Stimulated activated CD4-positive, alpha-beta T cell treated with anti-CD3 and anti-CD28 coated beads, Interleukin-2, amount 100 ng/mL, for 4 hours (primary cell): ENCODE results near the gene MSRB1.
"Not testable (repeated sequence)": the region's sequence is repeated elsewhere in the genome, so short reads cannot be mapped to it uniquely, and the experiment has no call there.

Source experiments
- DNase-seq: peaks from one replicate; pipeline ENCODE4 v3.0.0-alpha.2; 2020; ENCODE audit warnings: low read depth

Gene MSRB1

DNA sequence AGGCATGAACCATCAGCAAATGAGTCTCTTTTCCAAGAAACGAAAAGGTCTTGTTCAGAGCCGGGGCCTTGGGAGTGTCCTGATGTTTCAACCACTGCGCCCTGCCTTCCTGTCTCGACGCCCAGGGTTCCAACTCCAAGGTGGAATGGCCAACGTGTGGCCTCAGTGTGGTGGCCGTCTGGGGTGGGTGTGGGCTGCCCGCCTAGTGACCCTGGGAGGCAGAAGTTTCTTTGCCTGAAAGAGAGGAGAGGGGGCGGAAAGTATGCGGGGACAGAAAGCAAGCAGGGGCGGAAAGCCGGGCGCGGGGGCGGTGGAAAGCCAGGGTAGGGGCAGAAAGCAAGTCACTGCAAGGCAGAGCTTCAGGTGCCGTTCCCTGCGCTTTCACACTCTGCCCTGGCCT is 4.1 kb downstream of the MSRB1 start:
- DNase-seq, result no peak

DNA sequence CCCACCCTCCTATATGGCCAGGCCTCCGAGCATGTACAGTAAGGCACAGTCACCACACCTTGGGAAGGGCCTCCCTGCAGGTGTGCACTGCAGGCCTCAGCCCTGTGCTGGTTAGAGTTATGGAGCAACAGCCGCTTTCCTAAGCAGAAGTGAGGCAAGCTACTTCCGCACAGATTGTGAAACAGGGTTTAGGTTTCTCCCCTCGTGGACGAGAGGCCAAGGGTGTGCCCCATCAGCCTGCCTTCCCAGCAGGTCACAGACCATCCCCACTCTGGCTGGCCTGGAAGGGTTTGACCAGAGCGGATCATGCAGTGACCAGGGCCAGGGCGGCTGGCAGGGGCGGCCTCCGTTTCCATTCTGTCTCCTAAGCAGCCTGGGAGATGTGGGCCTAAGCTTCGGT is 4.7 kb downstream of the MSRB1 start:
- no peak for DNase-seq

DNA sequence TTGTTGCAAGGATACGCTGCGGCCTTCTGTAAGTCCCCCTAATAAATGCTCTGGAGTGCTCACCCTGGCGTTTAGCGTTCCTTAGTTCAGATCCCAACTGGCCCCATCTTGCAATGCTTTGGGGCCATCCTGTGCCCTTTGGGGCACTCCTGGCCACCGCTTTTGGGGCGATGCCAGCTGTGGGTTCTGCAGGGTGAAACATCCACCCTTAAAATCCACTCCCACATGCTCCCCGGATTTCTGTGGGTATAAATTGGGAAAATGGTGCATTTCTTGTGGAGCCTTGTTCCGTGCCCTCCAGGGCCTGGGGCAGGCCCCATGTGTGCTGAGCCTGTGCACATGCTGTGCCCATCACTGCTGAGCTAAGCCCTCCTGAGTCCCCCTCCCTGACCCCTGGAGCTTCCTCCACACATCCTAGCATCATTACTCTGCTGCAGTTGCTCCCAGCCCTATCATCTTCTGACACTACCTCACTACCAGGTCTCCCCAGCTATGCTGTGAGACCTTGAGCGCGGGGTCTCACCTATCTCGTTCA is 6.0 kb downstream of the MSRB1 start:
- DNase-seq, result no peak

DNA sequence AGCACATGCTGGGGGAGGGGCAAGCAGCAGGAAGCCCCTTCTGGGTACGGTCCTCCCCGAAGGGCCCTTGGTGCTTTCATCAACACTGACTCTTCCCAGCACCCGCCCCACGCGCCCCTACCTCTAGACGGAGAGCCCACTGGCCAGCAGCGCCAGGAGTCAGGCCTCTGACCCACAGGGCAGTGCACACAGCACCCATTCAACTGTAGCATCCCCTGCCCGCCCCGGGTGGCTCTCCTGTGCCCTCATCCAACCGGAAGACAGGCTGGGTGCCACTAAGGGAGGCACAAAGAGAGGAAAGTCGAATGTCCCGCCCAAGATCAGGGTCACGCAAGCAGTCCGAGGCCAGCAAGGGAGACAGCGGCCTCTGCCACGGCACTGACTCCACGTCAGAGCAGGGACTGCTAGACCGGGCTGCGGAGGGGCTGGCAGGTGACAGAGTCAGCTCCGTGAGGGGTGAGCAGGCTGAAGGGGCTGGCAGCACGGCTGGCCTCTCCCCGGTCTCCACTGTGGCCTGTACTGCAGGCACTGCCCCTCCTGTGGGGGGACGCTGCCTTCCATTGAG is 9.8 kb downstream of the MSRB1 start:
- no peak for DNase-seq

DNA sequence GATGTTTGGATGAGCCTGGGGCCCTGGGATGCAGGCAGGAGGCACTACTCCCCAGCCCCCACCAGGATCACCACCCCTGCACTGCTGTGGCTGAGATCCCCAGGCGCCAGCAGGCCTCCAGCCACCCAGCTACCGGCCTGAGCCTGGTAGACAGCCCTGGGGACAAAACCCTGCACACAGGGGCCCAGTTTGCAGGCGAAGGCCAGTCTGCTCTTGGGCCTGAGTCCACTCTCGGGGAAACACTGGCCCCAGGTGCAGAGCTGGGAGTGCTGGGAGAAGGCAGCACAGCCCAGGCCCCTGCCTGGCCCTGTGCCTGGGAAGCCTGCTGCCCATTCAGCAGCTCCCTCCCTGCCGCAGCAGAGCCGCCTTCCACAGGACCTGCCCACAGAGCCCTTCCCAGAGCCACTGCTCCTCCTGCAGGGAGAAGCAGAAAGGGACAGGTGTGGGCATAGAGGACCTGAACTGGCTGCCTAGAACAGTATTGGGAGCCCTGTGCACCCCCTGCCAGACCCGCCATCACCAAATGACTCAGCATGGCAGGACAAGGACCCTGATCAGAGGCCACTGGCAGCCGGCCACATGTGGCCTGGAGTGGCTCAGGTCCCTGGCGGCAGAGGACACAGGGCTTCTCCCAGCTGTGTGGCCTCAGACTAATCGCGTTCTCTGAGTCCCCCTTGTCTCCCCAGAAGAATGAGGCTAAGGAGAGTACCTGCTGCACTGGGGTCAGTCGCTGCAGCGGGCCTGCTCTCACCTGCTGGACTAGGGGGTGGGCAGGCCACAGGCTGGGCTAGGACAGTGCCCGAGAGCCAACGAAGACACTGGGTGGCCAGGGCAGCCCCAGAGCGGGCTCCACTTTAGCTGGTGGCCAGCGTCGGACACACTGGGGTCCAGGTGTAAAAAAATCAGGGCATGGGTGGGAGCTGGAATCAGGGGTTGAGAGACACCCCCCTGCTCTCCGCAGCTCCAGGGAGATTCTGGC is 10.7 kb downstream of the MSRB1 start:
- DNase-seq, result no peak

DNA sequence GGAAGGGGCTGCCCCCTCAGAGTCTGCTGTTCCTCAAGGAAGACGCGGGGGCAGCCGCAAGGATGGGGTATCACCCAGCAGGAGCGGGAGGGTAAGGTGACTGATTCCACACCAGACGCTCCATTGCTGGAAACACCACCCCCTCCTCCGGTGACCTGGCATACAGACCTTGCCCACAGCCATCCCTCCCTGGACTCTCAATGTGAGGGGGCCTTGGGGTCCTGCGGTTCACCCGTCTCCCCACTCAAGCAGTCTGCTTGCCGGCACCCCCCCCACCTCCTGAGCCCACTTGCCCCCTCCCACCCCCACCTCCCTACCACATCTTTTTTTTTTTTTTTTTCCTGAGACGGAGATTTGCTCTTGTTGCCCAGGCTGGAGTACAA is 12.7 kb downstream of the MSRB1 start:
- DNase-seq, result no peak

DNA sequence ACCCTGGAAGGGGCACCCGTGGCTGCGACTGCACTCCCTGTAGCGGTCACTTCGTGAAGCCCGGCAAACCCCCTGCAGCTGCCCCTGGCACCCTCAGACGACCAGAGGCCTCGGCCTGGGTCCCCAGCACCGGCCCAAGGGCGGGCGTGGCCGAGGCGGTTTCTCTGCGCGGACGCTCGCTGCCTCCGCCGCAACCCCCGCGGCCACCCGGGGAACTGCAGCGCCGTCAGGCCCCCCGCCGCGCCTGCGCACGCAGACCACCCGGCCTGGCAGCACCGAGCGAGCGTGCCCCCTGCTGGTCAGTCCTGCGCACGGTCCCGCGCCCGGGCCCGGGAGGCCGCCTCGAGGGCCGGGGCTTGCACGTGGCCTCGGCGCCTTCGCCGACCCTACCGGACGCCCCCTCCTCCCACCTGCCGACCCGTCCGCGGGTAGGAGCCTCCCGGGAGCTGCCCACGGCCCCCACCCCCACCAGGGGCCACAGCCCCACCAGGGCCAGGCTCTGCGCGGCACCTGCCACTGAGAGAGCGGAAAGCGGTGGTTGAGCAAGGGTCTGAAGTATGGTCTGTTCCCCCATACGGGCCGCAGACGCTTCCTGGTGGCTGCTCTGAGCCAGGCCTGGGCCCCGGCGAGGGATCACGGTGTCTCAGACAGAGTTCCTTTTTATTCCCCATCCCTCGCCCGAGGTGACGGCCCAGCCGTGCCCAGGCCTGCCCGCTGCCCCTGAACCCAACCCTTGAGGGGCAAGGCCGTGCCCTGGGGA is 13.2 kb downstream of the MSRB1 start:
- DNase-seq, result peak; percentile 85

DNA sequence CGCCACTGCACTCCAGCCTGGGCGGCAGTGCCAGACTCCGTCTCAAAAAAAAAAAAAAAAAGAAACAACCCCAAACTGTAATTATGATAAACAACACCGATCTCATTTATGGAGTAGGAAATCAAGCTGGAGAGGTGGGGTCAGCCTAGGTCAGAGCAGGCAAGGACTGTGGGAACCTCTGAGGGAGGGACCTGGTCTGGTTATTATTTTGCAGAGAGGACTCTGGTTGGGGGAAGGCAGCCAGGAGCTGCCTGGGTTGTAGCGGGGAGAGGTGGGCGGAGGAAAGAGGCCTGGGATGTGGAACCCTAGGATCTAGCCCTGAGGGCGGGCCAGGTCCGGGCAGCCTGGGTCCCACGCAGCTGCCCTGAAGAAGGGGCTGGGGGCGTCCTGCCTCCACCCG is 13.9 kb downstream of the MSRB1 start:
- DNase-seq, result no peak

DNA sequence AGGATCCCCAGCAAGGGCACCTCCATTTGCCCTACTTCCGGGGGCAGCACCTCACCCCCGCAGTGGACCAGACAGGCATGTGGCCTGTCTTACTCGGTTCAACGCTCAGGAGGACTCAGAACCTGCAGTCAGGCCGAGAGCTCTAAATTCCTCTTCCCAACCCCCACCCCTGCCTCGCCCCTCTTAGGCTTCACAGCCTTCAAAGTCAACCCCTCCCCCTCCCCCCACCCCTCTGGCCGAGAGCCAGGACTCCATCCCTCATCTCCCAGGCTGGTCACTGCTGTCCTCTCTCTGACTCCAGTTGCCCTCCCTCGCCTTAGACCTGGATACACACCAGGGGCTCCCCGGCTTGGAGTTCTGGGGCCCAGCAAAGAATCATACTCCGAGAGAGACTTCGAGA is 16.7 kb downstream of the MSRB1 start:
- no peak for DNase-seq

DNA sequence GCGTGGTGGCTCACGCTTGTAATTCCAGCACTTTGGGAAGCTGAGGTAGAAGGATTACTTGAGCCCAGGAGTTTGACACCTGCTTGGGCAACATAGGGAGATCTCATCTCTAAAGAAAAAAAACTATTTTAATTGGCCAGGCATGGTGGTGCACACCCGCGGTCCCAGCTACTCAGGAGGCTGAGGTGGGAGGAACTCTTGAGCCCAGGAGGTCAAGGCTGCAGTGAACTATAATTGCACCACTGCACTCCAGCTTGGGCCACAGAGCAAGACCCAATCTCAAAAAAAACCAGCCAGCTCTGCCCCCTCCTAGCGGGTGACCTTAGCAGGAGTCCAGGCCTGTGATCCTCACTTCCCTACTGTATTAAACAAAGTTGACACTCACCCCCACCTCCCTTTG is 18.9 kb downstream of the MSRB1 start:
- DNase-seq, result no peak

DNA sequence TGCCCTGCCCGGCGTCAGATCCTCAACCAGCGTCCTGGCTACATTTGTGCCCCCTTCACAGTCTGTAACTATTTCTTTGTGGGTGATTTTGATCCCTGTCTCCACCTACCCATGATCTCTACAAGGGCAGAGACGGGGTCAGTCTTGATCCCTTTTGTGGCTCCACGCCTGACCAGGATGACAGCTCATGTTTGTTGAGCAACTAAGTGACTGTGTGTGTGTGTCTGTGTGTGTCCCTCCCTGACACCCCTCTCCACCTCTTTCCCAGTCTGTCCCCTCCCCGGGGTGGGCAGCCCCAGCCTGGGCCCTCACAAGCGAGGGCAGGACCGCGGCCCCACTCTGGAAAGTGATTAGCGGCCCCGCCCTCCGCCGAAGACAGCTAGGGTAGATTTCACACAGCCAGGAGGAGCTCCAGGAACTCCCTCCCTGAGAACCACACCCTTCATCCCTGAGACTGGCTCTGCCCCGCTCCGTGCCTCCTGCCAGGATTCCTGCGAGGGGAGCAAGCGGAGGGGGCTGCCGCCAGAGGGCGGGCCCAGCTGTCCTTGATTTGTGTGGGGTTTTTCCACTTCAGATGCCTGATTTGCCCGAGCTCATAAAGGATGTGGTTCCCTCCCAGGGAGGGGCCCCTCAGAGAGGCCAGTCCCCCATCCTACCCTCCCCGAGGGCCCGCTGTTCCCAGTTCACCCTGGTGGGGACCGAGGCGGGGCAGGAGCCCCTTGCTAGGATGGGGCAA is 19.5 kb downstream of the MSRB1 start:
- DNase-seq, result no peak

DNA sequence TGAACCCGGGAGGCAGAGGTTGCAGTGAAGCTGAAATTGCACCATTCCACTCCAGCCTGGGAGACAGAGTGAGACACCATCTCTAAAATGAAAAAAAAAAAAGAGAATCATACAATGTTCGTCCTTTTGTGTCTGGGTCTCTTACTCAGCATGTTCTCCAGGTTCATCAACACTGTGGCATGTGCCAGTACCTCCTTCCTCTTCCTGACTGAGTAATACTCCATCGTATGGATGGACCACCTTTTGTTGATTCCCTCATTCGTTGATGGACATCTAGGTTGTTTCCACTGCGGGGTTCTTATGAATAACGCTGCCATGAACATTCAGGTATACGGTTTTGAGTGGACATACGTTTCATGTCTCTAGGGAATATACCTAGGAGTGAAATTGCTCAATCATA is 20.6 kb downstream of the MSRB1 start:
- no peak for DNase-seq

DNA sequence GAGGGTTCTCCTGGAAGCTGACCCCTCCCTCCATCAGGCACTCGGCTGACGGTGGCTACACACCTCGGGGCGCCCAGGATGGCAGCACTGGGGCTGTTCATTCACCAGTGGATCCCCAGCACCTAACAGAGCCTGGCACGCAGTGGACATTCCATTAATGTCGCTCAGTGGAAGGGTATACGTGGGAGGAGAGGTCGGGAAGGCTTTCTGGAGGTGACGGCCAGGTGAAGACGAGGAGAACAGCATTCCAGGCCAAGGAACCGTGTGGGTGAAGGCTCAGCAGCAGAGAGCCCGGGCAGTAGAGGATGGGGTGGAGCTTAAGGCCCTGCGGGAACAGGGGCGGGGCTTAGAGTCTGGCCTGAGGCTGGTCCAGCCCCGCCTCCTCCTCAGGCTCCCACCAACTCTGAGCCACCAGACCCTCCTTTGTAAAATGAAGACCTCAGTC is 22.2 kb downstream of the MSRB1 start:
- DNase-seq, result no peak

DNA sequence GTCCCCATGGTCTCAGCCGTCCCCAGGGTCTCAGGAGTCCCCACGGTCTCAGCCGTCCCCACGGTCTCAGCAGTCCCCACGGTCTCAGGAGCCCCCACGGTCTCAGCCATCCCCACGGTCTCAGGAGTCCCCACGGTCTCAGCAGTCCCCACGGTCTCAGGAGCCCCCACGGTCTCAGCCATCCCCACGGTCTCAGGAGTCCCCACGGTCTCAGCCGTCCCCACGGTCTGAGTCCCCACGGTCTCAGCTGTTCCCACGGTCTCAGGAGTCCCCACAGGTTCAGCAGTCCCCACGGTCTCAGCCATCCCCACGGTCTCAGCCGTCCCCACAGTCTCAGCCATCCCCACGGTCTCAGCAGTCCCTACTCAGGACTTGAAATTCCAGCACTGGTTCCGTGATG is 22.9 kb downstream of the MSRB1 start:
- not testable (repeated sequence) for DNase-seq

DNA sequence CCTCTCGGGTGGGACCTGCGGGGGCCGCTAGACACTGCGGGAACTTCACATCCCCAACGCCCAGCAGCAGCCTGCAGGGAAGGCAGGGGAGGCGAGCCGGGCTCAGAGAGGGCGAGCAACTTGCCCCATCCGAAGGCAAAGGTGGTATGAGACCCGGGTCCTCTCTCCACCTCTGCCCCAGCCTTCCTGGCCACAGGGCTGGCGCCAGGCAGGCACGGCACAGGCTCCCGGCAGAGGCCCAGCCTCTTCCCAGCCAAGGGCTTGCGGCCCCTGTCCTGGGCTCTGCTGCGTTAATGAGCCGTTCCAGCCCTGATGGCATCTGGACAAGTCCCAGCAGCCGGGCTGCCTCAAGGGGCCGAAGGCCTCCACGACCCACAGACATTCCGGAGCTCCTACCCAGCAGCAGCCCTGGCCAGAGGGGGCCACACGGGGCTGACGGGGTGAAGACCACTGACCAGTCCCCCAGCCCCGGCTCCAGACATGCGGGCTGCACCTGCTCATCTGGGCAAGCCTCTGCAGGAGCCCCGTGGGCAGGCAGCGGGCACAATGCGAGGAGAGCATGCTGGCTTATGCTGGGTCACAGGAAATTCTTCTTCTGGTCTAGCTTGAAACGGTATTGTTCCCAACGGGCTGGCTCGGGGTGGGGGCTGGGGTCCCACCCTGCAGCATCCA is 23.5 kb downstream of the MSRB1 start:
- no peak for DNase-seq

DNA sequence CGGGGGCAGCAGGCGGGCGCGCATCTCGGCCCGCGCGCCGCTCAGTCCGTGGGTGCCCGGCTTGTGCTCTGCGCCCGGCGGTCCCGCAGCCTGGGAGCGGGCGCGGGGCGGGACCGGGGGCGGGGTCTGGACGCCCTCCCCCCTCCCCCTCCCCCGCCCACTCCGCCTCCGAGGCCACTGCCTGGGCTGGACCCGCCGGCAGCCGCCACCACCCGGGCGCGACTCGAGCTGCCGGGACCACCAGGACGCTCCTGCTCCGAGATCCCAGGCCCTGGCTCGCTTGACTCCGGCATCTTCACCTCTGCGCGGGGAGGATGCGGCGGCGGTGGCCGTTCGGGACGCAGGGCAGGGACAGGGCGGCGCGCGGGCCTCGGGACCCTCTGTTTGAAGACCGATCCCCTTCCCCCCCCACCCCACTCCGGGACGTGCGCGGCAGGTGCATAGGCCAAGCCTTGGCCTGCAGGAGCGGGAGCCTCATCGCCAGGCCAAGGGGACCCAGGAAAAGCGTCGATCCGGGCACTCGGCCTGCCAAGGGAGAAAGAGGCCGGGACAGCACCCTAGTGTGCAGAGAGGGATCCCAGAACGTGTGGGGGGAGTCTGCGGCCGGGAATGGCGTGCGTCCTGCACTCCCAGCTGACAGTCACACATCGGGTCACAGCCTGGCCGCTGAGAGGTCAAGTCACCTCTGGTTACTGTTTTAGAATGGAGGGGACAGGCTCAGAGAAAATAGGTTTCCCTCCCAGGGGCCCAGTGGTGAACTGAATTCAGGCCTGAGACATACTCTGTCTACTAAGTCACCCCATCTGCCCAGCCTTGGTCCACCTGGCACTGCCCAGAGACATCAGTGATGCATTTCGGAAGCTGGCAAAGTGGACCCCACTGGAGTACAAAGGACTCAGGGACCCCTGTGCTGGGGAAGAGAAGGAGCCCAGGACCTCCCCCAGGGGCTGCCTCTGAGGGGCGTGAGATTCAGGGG is 24.4 kb downstream of the MSRB1 start, which contains the start of gene HS3ST6:
Gene HS3ST6 (minus strand): TSS at position 65 of the 976 bp plus-strand sequence. CDS start 92 bp downstream, outside the sequence.
- DNase-seq, result no peak

DNA sequence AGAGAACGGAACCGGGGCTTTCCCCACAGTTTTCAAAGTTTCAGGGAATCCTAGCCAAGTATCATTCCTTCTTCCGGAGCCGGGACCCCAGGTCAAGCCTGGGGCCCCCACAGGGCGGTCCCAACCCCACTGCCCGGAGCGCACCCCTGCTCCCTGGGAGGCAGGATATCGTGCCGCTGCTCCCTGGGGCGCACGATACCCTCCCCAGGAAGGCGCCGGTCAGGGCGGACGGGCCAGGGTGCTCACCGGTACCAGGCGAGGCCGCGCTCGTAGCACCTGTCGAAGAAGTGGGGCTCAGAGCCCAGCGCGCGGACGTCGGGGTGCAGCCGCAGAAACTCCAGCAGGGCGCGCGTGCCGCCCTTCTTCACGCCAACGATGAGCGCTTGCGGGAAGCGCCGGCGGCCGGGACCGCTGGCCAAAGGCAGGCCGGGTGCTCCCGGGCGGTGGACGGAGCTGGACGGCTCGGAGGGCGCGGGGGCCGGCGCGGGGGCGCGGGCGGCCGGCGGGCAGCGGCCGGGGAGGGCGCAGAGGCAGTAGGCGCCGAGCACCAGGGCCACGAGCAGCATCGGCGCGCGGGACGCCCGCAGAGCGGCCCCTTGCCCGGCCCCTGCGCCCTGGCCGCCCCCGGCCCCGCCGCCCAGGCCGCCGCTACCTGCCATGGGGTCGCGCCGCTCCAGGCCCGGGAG is 25.2 kb downstream of the MSRB1 start:
- DNase-seq, result no peak

DNA sequence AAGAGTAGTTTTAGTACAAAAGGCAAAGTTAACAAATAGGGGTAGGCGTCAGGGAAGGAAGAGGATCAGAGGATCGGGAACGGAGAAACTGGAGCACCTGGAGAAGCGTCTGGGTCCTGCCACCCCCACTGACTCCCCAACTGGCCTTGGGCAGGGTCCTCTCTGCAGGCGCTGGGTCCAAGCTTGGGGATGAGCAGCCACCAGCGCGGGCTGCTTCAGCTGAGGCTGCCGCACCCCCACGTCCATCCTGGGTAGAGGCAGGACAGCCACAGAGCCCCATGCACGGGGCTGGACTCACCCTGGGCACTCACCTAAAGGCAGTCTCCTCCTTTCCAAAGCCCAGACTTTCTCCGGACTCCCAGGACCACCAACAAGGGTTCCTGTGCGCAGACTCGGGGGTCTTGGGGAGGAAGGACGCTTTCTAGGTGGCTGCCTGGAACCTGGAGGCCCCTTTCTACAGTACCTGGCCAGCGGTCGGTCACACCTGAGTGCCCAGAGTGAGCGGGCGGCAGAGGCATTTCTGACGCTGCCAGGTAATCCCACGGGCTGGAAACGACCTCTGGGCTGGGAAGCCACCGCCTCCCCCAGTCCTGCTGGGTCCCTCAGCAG is 25.8 kb downstream of the MSRB1 start:
- DNase-seq, result no peak

DNA sequence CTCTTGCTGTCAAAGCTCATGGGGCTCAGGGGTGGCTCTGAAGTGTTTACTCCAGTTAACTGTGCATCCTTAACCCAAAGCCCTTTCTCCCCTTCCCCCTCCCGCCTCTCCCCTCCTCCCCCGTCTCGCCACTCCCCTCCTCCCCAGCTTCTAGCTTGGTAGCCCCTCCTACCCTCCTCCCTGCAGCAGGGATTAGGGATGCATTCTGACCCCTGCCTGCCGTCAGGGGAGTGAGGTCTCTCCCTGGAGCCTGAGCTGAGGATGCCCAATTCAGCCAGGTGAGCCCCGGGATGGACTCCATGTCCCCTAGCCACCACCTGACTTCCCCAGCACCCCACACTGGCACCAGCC is 26.4 kb downstream of the MSRB1 start:
- no peak for DNase-seq
